Skin epidermis (tissue), 12 donors: ENCODE measurements around the gene CALCOCO2.
A peak's percentile ranks its signal among the peaks of the same experiment; 100 is the strongest.
"Not testable (repeated sequence)": the region's sequence is repeated elsewhere in the genome, so short reads cannot be mapped to it uniquely, and the experiment has no call there.

Experiments used
- H3K27ac ChIP-seq, 21 experiments: fragments of 200-600 bp; sonication (generic) in 11 of 21; one replicate each; pipeline ENCODE4 v1.5.0; 2020; ENCODE audit warnings: mild to moderate bottlenecking in 3 of 21, inconsistent platforms in 2 of 21, moderate library complexity in 2 of 21
- H3K4me3 ChIP-seq, 7 experiments: fragments of 200-600 bp; sonication (generic) in 2 of 7; one replicate each; pipeline ENCODE4 v1.5.0; 2020; ENCODE audit warnings: inconsistent platforms in 2 of 7, mild to moderate bottlenecking in 2 of 7, moderate library complexity in 1 of 7

Gene CALCOCO2

DNA sequence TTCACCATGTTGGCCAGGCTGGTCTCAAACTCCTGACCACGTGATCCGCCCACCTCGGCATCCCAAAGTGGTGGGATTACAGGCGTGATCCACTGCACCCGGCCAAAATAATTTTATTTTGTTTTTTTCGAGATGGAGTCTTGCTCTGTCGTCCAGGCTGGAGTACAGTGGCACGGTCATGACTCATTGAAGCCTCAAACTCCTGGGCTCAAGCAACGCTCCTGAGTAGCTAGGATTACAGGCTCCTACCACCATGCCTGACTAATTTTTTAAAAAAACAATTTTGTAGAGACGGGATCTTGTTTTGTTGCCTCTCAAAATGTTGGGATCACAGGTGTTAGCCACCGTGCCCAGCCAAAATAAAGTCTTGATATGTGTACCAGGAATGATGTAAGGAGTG, 11.4 kb upstream of the CALCOCO2 start:
- Histone ChIP-seq H3K4me3 (no peak overlapping the region), H3K27ac (no peak overlapping the region)

DNA sequence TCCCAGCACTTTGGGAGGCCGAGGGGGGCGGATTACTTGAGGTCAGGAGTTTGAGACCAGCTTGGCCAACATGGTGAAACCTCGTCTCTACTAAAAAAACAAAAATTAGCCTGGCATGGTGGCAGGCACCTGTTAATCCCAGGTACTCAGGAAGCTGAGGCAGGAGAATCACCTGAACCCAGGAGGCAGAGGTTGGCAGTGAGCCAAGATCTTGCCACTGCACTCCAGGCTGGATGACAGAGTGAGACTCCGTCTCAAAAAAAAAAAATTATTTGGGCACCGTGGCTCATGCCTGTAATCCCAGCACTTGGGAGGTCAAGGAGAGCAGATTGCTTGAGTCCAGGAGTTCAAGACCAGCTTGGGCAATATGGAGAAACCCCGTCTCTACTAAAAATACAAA, 9.9 kb upstream of the CALCOCO2 start:
- H3K4me3 ChIP-seq, H3K27ac ChIP-seq: not testable (repeated sequence)

DNA sequence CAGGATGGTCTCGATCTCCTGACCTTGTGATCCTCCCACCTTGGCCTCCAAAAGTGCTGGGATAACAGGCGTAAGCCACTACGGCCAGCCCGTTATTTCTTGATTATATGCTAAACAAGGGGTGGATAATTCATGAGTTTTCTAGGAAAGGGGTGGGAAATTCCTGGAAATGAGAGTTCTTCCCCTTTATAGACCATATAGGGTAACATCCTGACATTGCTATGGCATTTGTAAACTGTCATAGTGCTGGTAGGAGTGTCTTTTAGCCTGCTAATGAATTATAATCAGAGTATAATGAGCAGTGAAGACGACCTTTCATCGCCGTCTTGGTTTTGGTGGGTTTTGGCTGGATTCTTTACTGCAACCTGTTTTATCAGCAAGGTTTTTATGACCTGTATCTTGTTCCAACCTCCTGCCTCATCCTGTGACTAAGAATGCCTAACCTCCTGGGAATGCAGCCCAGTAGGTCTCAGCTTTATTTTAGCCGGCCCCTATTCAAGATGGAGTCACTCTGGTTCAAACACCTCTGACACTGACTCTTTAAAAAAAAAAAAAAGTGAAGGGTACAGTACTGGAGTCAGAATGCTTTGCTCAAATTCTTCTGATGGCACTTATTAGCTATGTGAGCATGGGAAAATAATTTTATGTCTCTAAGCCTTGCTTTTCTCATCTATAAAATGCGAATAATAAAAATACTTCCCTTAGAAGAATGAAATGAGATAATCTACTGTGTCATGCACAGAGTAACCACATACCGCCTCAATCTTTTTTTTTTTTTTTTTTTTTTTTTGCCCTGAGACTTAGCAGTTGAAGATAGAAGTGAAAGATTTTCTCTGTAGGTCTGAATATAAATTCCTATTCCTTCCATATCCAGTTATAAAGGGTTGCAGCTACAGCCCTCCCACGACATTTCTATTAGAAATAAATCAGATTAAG, 5.1 kb upstream of the CALCOCO2 start:
- Histone ChIP-seq H3K4me3 (no peak overlapping the region), H3K27ac (no peak overlapping the region)

DNA sequence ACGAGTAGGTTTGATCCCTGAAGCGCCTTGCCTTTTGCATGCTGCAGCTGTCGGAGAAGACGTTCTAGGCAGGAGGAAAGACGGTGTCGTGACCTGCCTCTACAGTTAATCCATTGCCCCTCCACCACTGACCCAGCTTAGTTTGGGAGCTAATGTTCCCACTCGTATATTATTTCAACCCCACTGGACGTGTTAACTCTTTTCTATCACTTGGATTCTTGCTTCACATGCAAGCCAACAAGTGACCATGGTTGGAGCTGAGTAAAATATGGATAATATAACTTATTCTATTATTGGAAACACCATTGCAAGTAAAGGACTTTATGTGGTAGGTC, 681 bp downstream of the CALCOCO2 start:
- peak overlapping the region; percentile 62 to 98 (median 87) for H3K4me3 ChIP-seq

DNA sequence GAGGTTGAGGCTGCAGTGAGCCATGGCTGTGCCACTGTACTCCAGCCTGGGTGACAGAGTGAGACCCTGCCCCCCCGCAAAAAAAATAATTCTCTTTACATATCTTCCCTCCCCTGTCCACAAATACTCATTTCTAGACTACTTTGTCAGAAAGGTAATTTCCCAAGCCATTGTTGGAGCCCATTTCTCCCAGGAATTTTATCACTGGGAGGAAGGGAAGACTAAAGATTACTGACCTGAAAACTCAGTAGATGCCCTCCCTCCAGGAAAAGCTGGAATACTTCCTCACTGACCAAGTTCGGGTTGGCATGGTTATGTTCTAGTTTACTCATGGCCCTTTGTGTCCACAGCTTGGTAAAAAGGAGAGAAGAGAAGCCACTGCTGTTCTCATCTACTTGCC, 4.1 kb downstream of the CALCOCO2 start:
- Histone ChIP-seq H3K27ac (peak overlapping the region in 1 of 21 experiments; percentile 29), H3K4me3 (no peak overlapping the region)

More for the DNA sequence above, 681 bp downstream of the CALCOCO2 start:
- H3K27ac ChIP-seq, result peak overlapping the region in 20 of 21 experiments; percentile 72 to 99 (median 91)

DNA sequence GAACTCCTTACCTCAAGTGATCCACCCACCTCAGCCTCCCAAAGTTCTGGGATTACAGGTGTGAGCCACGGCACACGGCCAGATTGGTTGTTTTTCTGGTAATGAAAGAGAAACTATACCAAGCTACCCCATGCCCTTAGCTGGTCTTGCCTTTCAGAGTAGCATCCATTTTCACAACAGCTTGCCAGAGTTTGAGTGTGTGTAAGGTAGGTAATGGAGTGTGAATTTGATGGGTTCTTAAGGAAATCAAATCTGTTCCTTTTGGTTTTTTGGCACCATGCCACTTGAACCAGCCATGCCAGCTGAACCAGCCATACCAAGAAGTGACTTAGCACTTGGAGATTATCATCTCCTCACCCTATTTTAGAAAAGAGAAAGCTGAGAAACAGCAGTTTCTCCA, 5.1 kb downstream of the CALCOCO2 start:
- peak overlapping the region in 1 of 21 experiments; percentile 26 for H3K27ac ChIP-seq

DNA sequence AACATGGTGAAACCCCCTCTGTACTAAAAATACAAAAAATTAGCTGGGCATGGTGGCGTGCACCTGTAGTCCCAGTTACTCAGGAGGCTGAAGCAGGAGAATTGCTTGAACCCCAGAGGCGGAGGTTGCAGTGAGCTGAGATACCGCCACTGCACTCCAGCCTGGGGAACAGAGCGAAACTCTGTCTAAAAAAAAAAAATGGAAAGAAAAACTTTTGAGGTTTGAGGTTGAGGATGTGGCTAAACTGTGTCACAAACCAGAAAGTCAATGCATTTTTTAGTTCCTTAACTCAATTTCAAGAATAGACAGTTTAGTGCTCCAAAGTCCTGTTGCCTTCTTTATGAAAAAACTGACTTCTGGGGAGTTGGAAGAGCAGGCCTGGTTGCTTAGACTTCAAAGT, 6.6 kb downstream of the CALCOCO2 start:
- H3K27ac ChIP-seq, result peak overlapping the region in 5 of 21 experiments; percentile 1 to 69 (median 20)
- H3K4me3 ChIP-seq, result not testable (repeated sequence)

More for the DNA sequence above, 5.1 kb downstream of the CALCOCO2 start:
- H3K4me3 ChIP-seq, result no peak overlapping the region

DNA sequence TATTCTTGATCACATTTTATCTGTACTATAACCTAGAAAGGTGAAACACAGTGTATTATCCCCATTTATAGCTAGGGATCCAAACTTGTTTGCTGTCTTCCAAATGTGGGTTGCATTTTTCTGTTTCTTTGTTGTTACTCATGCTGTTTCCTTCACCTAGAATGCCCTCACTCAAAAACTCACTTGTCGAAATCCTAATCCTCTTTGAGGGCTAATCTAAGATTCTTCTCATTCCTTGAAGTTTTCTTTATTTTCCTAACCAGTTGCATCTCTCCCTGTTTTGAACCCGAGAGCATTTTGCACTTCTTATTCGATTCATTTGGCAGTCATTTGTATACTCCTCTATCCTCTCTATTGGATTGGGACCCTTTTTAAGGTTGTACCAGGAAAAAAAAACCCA, 9.6 kb downstream of the CALCOCO2 start:
- no peak overlapping the region for H3K4me3 ChIP-seq

DNA sequence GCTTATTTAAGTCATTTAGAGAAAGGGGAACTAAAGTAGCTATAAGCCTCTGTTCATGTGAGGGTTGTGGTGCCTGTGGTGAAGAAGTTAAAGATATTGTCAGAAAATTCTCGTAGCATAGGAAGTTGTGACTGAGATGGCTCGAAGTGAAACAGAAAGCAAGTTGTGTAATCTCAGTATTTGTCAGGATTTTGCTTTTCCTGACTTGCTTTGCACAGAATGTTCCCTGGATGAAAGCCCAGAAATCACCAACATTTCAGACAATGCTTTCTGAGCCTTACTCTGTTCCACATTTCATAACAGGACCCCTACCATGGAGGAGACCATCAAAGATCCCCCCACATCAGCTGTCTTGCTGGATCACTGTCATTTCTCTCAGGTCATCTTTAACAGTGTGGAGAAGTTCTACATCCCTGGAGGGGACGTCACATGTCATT, 10.6 kb downstream of the CALCOCO2 start:
- H3K27ac ChIP-seq, result peak overlapping the region in 20 of 21 experiments; percentile 31 to 93 (median 76)

More for the DNA sequence above, 9.6 kb downstream of the CALCOCO2 start:
- H3K27ac ChIP-seq, result peak overlapping the region in 15 of 21 experiments; percentile 31 to 93 (median 79)

DNA sequence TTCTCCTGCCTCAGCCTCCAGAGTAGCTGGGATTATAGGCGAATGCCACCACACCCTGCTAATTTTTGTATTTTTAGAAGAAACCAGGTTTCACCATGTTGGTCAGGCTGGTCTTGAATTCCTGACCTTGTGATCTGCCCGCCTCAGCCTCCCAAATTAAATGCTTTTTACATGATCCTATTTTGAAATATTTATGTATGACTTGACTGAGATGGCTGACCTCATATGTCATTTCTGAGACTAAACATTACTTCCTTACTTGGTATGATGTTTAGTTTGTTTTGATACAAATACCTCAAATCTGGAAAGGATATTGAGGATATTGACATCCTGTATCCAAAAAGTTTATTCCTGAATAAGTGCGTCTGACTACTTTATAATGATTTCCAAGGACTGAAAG, 11.9 kb downstream of the CALCOCO2 start:
- Histone ChIP-seq H3K4me3 (no peak overlapping the region), H3K27ac (peak overlapping the region in 9 of 21 experiments; percentile 36 to 93 (median 71))

More for the DNA sequence above, 10.6 kb downstream of the CALCOCO2 start:
- H3K4me3 ChIP-seq, result peak overlapping the region in 2 of 7 experiments; percentile 12 to 26

DNA sequence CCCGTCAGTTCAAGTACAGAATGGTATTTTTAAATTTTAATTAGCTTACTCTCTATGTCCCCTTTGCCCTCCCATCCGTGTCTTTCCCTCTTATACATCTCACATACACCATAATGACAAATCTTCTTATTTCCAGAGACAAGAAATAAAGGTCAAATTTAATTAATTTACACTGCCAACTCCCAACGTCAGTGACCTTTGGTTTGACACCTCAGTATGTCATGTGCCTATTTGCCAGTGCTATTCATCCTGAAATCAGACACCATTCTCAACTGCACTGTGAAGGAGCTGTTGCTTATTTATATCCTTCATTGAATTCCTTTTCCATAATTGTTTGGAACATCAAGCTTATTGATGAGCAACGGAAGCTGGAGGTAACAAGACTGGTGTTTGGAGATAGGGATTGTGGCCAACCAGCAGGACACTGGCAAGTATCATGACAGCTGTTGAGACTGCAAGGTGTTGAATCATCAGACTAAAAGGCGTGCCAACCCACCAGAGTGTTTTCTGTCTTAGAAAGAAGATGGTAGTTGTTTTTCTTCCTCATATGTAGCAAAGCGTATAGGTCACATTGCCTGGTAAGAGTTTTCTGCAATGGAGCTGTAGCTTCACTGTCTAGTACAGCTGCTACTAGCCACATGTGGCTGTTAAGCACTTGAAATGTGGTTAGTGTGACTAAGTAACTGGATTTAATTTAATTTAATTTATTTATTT, 12.5 kb downstream of the CALCOCO2 start:
- Histone ChIP-seq H3K4me3 (no peak overlapping the region), H3K27ac (peak overlapping the region in 4 of 21 experiments; percentile 23 to 93 (median 86))

DNA sequence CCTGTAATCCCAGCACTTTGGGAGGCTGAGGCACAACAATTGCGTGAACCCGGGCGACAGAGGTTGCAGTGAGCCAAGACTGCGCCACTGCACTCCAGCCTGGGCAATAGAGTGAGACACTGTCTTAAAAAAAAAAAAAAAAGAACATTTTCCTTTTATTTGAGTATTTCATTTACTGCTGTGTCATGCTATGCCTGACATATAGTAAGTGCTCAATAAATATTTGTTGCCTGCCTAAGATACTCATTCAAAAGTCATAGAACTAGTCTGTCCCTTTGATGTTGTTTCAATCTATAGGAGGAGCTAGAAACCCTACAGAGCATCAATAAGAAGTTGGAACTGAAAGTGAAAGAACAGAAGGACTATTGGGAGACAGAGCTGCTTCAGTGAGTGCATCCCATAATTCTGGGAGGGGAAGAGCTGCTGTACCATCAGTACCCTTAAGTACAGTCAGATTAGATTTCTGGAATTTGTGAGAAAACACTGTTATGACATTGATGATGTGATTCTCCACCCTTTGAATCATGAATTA, 20.0 kb downstream of the CALCOCO2 start:
- H3K27ac ChIP-seq, result no peak overlapping the region
- no peak overlapping the region for H3K4me3 ChIP-seq

DNA sequence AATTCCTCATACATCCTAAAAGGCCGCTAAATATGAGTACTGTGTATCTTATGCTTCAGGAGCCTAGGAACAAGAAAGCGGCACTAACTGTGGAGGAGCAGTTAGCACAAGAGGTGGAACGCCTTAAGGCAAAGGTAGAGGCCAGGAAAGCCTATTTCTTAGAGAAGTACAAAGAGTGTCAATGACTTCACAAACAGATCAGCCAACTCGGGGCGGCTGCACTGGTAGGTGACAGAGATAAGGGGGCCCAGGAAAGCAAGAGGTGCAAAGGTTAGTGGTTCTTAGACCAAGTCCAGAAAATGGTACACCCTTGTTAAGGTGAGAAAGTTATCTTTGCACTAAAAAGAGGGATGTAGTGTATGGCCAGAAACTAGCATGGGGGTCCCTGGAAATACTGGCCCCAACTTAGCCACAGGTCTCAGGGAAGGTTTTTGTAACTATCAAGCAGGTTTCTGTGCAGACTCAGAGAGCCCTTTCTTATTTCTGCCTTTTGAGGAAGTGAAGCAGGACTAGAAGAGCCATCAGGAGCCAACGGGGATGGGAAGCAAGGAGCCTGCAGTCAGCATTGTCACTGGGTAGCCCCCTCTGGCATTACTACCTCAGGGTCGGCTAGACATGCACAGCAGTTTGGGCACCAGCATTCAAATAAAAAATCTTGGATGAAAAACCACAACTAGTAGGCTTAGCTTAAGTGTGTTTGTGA, 24.1 kb downstream of the CALCOCO2 start:
- H3K4me3 ChIP-seq, result no peak overlapping the region

DNA sequence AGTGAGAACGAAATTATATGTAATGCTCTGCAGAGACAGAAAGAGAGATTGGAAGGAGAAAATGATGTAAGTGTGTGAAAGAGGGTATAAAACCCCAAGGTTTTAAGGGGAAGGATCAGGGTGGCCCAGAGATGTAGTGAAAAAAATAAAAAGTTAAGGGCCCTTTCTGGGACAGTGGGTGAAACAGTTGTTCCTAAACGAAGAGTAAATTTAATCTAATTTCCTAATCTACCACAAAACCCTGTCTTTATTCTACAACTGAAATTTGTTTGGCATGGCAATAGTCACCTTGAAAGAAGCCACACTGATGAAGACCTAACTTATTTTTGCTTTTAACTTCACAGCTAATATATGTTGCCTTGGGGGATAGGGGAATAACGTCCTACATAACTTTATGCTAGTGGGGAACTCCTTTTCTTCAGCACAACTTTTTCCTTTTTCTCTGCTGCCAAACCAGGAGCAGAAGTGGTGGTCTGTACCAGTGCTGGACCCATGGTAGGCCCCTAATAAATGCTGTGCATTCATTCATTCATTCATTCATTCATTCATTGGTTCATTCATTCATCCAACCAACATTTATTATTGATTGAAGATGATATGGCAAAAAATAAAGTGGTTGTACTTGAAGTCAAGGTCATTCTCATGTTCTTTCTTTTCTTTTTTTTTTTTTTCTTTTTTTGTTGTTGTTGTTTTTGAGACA, 25.4 kb downstream of the CALCOCO2 start:
- Histone ChIP-seq H3K27ac (no peak overlapping the region), H3K4me3 (no peak overlapping the region)

More for the DNA sequence above, 24.1 kb downstream of the CALCOCO2 start:
- H3K27ac ChIP-seq, result no peak overlapping the region

DNA sequence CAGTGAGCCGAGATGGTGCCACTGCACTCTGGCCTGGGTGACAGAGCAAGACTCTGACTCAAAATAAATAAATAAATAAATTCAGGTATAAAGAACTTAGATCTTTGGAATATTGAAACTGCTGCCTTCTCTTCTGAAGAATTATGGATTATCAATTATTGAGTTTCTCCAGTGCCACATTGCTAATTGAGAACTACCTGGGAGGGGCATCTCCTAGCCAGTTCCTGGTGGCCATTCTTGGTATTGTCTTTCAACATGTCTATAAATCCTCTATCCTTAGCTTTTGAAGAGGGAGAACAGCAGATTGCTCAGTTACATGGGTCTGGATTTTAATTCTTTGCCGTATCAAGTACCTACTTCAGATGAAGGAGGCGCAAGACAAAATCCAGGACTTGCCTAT, 29.2 kb downstream of the CALCOCO2 start:
- H3K27ac ChIP-seq, result no peak overlapping the region
- H3K4me3 ChIP-seq, result no peak overlapping the region

DNA sequence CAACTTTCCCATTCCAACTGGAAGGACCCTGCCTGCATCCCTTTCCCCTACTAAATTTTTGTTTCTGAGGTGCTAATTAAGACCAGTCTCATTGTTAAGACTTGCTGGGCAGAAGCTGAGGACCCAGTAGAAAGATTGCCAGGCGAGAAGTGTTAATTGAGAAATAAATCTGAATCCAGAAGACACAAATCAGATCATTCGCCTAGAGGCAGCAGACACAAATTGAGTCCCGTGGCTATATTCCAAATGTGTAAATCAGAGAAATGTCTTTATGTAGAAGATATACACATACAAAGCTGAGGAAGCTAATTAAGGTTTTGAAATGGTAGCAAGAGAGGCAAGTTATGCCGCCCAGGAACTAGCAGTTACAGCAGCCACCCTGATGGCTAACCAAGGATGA, 29.6 kb downstream of the CALCOCO2 start:
- Histone ChIP-seq H3K4me3 (no peak overlapping the region), H3K27ac (no peak overlapping the region)

DNA sequence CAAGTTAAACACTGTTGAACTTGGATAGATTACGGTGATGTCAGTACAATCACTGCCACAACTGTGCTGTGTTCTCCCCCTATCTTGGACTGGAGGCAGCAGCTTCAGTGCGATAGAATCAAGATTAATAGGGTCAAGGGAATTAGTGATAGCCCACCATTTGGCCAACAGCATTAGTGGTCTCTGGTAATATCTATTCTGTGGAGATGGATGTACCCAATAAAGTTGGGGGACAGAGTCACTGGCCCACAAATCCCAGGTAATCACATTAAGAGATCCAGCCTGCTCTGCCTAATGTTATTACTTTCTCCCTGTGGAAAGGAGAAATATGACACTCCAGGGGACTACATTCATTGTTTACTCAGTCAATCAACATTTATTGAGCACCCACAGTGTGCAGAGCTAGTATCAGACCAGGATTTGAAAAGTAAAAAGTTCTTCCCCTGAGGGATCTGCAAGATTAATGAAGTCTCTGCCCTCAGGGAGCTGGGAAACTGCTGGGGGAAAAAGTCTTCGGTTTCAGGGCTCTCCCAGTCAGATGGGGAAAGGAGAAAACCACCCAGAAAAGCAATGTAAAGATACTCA, 38.2 kb downstream of the CALCOCO2 start:
- Histone ChIP-seq H3K4me3 (no peak overlapping the region), H3K27ac (no peak overlapping the region)

DNA sequence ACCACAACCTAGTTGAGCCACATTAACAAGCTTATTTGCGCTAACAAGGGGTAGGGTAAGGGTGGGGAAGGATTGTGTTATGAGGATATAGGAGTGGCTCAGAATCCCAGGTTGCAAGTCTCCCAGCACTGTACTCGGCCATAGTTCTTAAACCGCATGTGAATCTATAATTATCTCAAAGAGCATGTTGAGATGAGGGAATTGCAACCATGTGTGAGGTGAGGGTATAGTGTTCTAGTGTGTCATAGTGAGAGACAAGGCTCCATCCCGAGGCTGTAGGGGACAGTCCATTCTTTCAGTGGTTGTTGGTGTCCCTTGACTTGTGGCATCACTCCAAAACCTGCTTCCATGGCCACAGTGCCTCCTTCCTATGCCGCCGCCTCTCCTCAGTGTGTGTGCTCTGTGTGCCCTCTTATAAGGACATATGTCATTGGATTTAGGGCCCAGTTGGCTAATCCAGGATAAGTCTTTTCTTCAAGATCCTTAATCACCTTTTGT, 39.0 kb downstream of the CALCOCO2 start:
- no peak overlapping the region for H3K4me3 ChIP-seq
- H3K27ac ChIP-seq, result no peak overlapping the region
